ENCODE data around the gene RIMBP3C.

GRCh38 chr22:21585389-21585788 lies 34.1 kb upstream of the RIMBP3C start:
- no peak for TF ChIP-seq CTCF (IDR thresholded peaks at IDR 0.05)
- TF ChIP-seq ZFX (IDR thresholded peaks at IDR 0.05; ENCODE audit: borderline replicate concordance) = no peak

Measured in 22Rv1 (cell line).